Measurements from ENCODE around the gene DHRSX. TPM values are rescaled to one million over a fixed set of nuclear protein-coding genes. Genes with fewer than 3 reads are reported as not detected.
"Not testable (repeated sequence)": the region's sequence is repeated elsewhere in the genome, so short reads cannot be mapped to it uniquely, and the experiment has no call there.

DHRSX gene
- total RNA-seq, 1 donor from 2014 or later: 9.9 TPM

- Histone ChIP-seq H3K4me3 (ENCODE audit: low read length in 3 of 3) (no peak overlapping the region), H3K27ac (ENCODE audit: low read depth, low read length) (no peak overlapping the region), H3K36me3 (ENCODE audit: control insufficient read depth in 3 of 3, insufficient read depth in 3 of 3, low read length in 3 of 3) (no peaks in the 10 kb centered on the region), H3K9ac (ENCODE audit: low read depth in 1 of 3, low read length in 3 of 3) (no peak overlapping the region), H3K4me1 (ENCODE audit: control insufficient read depth in 3 of 3, insufficient read depth in 3 of 3, low read length in 3 of 3) (peaks cover 5 to 12% (median 11%) of the 10 kb centered on the region in 3 donors), H3K27me3 (ENCODE audit: control insufficient read depth in 3 of 3, insufficient read depth in 3 of 3, low read length in 3 of 3) (no peaks in the 10 kb centered on the region), H3K9me3 (ENCODE audit: control insufficient read depth in 3 of 3, low read length in 3 of 3) (peaks cover 0 to 2% (median 2%) of the 10 kb centered on the region in 3 donors)
Observed at GRCh38 chrX:2318371-2318770, 182.4 kb downstream of the DHRSX start.

GRCh38 chrX:2317527-2318055 is 183.2 kb downstream of the DHRSX start:
- H3K4me1 ChIP-seq (ENCODE audit: control insufficient read depth in 3 of 3, insufficient read depth in 3 of 3, low read length in 3 of 3): peaks cover 5 to 12% (median 11%) of the 10 kb centered on the region in 3 donors
- no peaks in the 10 kb centered on the region for H3K36me3 ChIP-seq (ENCODE audit: control insufficient read depth in 3 of 3, insufficient read depth in 3 of 3, low read length in 3 of 3)
- no peak overlapping the region for H3K27ac ChIP-seq (ENCODE audit: low read depth, low read length)
- H3K9ac ChIP-seq (ENCODE audit: low read depth in 1 of 3, low read length in 3 of 3): no peak overlapping the region
- no peaks in the 10 kb centered on the region for H3K27me3 ChIP-seq (ENCODE audit: control insufficient read depth in 3 of 3, insufficient read depth in 3 of 3, low read length in 3 of 3)
- peaks cover 0 to 2% (median 2%) of the 10 kb centered on the region in 3 donors for H3K9me3 ChIP-seq (ENCODE audit: control insufficient read depth in 3 of 3, low read length in 3 of 3)
- no peak overlapping the region for H3K4me3 ChIP-seq (ENCODE audit: low read length in 3 of 3)

- peaks cover 5 to 12% (median 11%) of the 10 kb centered on the region in 3 donors for H3K4me1 ChIP-seq (ENCODE audit: control insufficient read depth in 3 of 3, insufficient read depth in 3 of 3, low read length in 3 of 3)
- peaks cover 0 to 2% (median 2%) of the 10 kb centered on the region in 3 donors for H3K9me3 ChIP-seq (ENCODE audit: control insufficient read depth in 3 of 3, low read length in 3 of 3)
- no peaks in the 10 kb centered on the region for H3K36me3 ChIP-seq (ENCODE audit: control insufficient read depth in 3 of 3, insufficient read depth in 3 of 3, low read length in 3 of 3)
- H3K27ac ChIP-seq (ENCODE audit: low read depth, low read length): no peak overlapping the region
- no peaks in the 10 kb centered on the region for H3K27me3 ChIP-seq (ENCODE audit: control insufficient read depth in 3 of 3, insufficient read depth in 3 of 3, low read length in 3 of 3)
- H3K9ac ChIP-seq (ENCODE audit: low read depth in 1 of 3, low read length in 3 of 3): no peak overlapping the region
- H3K4me3 ChIP-seq (ENCODE audit: low read length in 3 of 3): no peak overlapping the region
Observed at GRCh38 chrX:2316534-2316933, 184.2 kb downstream of the DHRSX start.

GRCh38 chrX:2315434-2315833 is 185.3 kb downstream of the DHRSX start:
- H3K9me3 ChIP-seq (ENCODE audit: control insufficient read depth in 3 of 3, low read length in 3 of 3): peaks cover 0 to 2% (median 2%) of the 10 kb centered on the region in 3 donors
- peaks cover under 1 to 1% (median 1%) of the 10 kb centered on the region in 3 donors for H3K4me1 ChIP-seq (ENCODE audit: control insufficient read depth in 3 of 3, insufficient read depth in 3 of 3, low read length in 3 of 3)
- H3K27me3 ChIP-seq (ENCODE audit: control insufficient read depth in 3 of 3, insufficient read depth in 3 of 3, low read length in 3 of 3): no peaks in the 10 kb centered on the region
- H3K9ac ChIP-seq (ENCODE audit: low read depth in 1 of 3, low read length in 3 of 3): no peak overlapping the region
- no peak overlapping the region for H3K27ac ChIP-seq (ENCODE audit: low read depth, low read length)
- H3K36me3 ChIP-seq (ENCODE audit: control insufficient read depth in 3 of 3, insufficient read depth in 3 of 3, low read length in 3 of 3): no peaks in the 10 kb centered on the region
- H3K4me3 ChIP-seq (ENCODE audit: low read length in 3 of 3): no peak overlapping the region

- Histone ChIP-seq H3K9ac (ENCODE audit: low read depth in 1 of 3, low read length in 3 of 3) (no peak overlapping the region), H3K27me3 (ENCODE audit: control insufficient read depth in 3 of 3, insufficient read depth in 3 of 3, low read length in 3 of 3) (no peaks in the 10 kb centered on the region), H3K4me1 (ENCODE audit: control insufficient read depth in 3 of 3, insufficient read depth in 3 of 3, low read length in 3 of 3) (no peaks in the 10 kb centered on the region), H3K36me3 (ENCODE audit: control insufficient read depth in 3 of 3, insufficient read depth in 3 of 3, low read length in 3 of 3) (no peaks in the 10 kb centered on the region), H3K27ac (ENCODE audit: low read depth, low read length) (no peak overlapping the region), H3K4me3 (ENCODE audit: low read length in 3 of 3) (no peak overlapping the region), H3K9me3 (ENCODE audit: control insufficient read depth in 3 of 3, low read length in 3 of 3) (peaks cover 0 to 2% (median 2%) of the 10 kb centered on the region in 3 donors)
Observed at GRCh38 chrX:2314831-2315365, 185.9 kb downstream of the DHRSX start.

- no peak overlapping the region for H3K4me3 ChIP-seq (ENCODE audit: low read length in 3 of 3)
- H3K9me3 ChIP-seq (ENCODE audit: control insufficient read depth in 3 of 3, low read length in 3 of 3): peaks cover 0 to 2% (median 2%) of the 10 kb centered on the region in 3 donors
- H3K9ac ChIP-seq (ENCODE audit: low read depth in 1 of 3, low read length in 3 of 3): no peak overlapping the region
- no peaks in the 10 kb centered on the region for H3K4me1 ChIP-seq (ENCODE audit: control insufficient read depth in 3 of 3, insufficient read depth in 3 of 3, low read length in 3 of 3)
- H3K27me3 ChIP-seq (ENCODE audit: control insufficient read depth in 3 of 3, insufficient read depth in 3 of 3, low read length in 3 of 3): no peaks in the 10 kb centered on the region
- H3K27ac ChIP-seq (ENCODE audit: low read depth, low read length): no peak overlapping the region
- H3K36me3 ChIP-seq (ENCODE audit: control insufficient read depth in 3 of 3, insufficient read depth in 3 of 3, low read length in 3 of 3): no peaks in the 10 kb centered on the region
Observed at GRCh38 chrX:2313864-2314640, 186.7 kb downstream of the DHRSX start.

- not testable (repeated sequence) for H3K4me3 ChIP-seq (ENCODE audit: low read length in 3 of 3); H3K27ac ChIP-seq (ENCODE audit: low read depth, low read length); H3K36me3 ChIP-seq (ENCODE audit: control insufficient read depth in 3 of 3, insufficient read depth in 3 of 3, low read length in 3 of 3); H3K4me1 ChIP-seq (ENCODE audit: control insufficient read depth in 3 of 3, insufficient read depth in 3 of 3, low read length in 3 of 3); H3K9me3 ChIP-seq (ENCODE audit: control insufficient read depth in 3 of 3, low read length in 3 of 3); H3K27me3 ChIP-seq (ENCODE audit: control insufficient read depth in 3 of 3, insufficient read depth in 3 of 3, low read length in 3 of 3); H3K9ac ChIP-seq (ENCODE audit: low read depth in 1 of 3, low read length in 3 of 3)
Observed at GRCh38 chrX:2312061-2312591, 188.7 kb downstream of the DHRSX start.

- no peaks in the 10 kb centered on the region for H3K36me3 ChIP-seq (ENCODE audit: control insufficient read depth in 3 of 3, insufficient read depth in 3 of 3, low read length in 3 of 3)
Observed at GRCh38 chrX:2311501-2311900, 189.3 kb downstream of the DHRSX start.

GRCh38 chrX:2301901-2302300 is 198.9 kb downstream of the DHRSX start:
- Histone ChIP-seq H3K27ac (ENCODE audit: low read depth, low read length) (no peak overlapping the region), H3K4me1 (ENCODE audit: control insufficient read depth in 3 of 3, insufficient read depth in 3 of 3, low read length in 3 of 3) (peaks cover 0 to 5% (median 0%) of the 10 kb centered on the region in 3 donors), H3K9me3 (ENCODE audit: control insufficient read depth in 3 of 3, low read length in 3 of 3) (no peaks in the 10 kb centered on the region), H3K27me3 (ENCODE audit: control insufficient read depth in 3 of 3, insufficient read depth in 3 of 3, low read length in 3 of 3) (no peaks in the 10 kb centered on the region), H3K9ac (ENCODE audit: low read depth in 1 of 3, low read length in 3 of 3) (no peak overlapping the region), H3K4me3 (ENCODE audit: low read length in 3 of 3) (no peak overlapping the region), H3K36me3 (ENCODE audit: control insufficient read depth in 3 of 3, insufficient read depth in 3 of 3, low read length in 3 of 3) (no peaks in the 10 kb centered on the region)

More at GRCh38 chrX:2311501-2311900, 189.3 kb downstream of the DHRSX start:
- no peak overlapping the region for H3K27ac ChIP-seq (ENCODE audit: low read depth, low read length)
- no peak overlapping the region for H3K9ac ChIP-seq (ENCODE audit: low read depth in 1 of 3, low read length in 3 of 3)
- no peak overlapping the region for H3K4me3 ChIP-seq (ENCODE audit: low read length in 3 of 3)
- H3K9me3 ChIP-seq (ENCODE audit: control insufficient read depth in 3 of 3, low read length in 3 of 3): peaks cover 0 to 2% (median 2%) of the 10 kb centered on the region in 3 donors
- H3K4me1 ChIP-seq (ENCODE audit: control insufficient read depth in 3 of 3, insufficient read depth in 3 of 3, low read length in 3 of 3): no peaks in the 10 kb centered on the region
- no peaks in the 10 kb centered on the region for H3K27me3 ChIP-seq (ENCODE audit: control insufficient read depth in 3 of 3, insufficient read depth in 3 of 3, low read length in 3 of 3)

- Histone ChIP-seq H3K36me3 (ENCODE audit: control insufficient read depth in 3 of 3, insufficient read depth in 3 of 3, low read length in 3 of 3) (no peaks in the 10 kb centered on the region), H3K4me1 (ENCODE audit: control insufficient read depth in 3 of 3, insufficient read depth in 3 of 3, low read length in 3 of 3) (peaks cover 0 to 5% (median 0%) of the 10 kb centered on the region in 3 donors), H3K9ac (ENCODE audit: low read depth in 1 of 3, low read length in 3 of 3) (no peak overlapping the region), H3K27ac (ENCODE audit: low read depth, low read length) (no peak overlapping the region), H3K9me3 (ENCODE audit: control insufficient read depth in 3 of 3, low read length in 3 of 3) (peaks cover 0 to 4% (median 3%) of the 10 kb centered on the region in 3 donors), H3K27me3 (ENCODE audit: control insufficient read depth in 3 of 3, insufficient read depth in 3 of 3, low read length in 3 of 3) (no peaks in the 10 kb centered on the region), H3K4me3 (ENCODE audit: low read length in 3 of 3) (no peak overlapping the region)
Observed at GRCh38 chrX:2299871-2300270, 200.9 kb downstream of the DHRSX start.

Data from skeletal muscle tissue (tissue), 4 donors.